Measurements from ENCODE around the gene GNS. TPM values are rescaled to one million over a fixed set of nuclear protein-coding genes. Genes with fewer than 3 reads are reported as not detected.
A peak's percentile ranks its signal among the peaks of the same experiment; 100 is the strongest.

Gene GNS
- total RNA-seq, 1 donor from 2014 or later: 150 TPM

- peaks cover 2% of the 10 kb centered on the region for H3K4me1 Mint-ChIP-seq (ENCODE audit: unreplicated experiment)
- no peak for TF ChIP-seq CTCF (IDR thresholded peaks at IDR 0.05)
Observed at GRCh38 chr12:64767495-64767894, 8.3 kb upstream of the GNS start.

GRCh38 chr12:64760808-64761573 is 1.8 kb upstream of the GNS start:
- peaks cover 2% of the 10 kb centered on the region for H3K27me3 Mint-ChIP-seq (ENCODE audit: unreplicated experiment)
- no peak for DNase-seq (ENCODE audit: extremely low spot score, unreplicated experiment)
- H3K36me3 Mint-ChIP-seq (ENCODE audit: unreplicated experiment): peaks cover under 1% of the 10 kb centered on the region
- H3K9me3 Mint-ChIP-seq (ENCODE audit: unreplicated experiment): no peaks in the 10 kb centered on the region
- H3K27ac Mint-ChIP-seq (ENCODE audit: unreplicated experiment): no peak overlapping the region
- H3K4me3 Mint-ChIP-seq (ENCODE audit: unreplicated experiment): no peak overlapping the region
- TF ChIP-seq CTCF (IDR thresholded peaks at IDR 0.05): no peak
- peaks cover 29% of the 10 kb centered on the region for H3K4me1 Mint-ChIP-seq (ENCODE audit: unreplicated experiment)

More at GRCh38 chr12:64767495-64767894, 8.3 kb upstream of the GNS start:
- Mint-ChIP-seq H3K4me3 (ENCODE audit: unreplicated experiment) (no peak overlapping the region), H3K27me3 (ENCODE audit: unreplicated experiment) (peaks cover 13% of the 10 kb centered on the region), H3K36me3 (ENCODE audit: unreplicated experiment) (no peaks in the 10 kb centered on the region), H3K27ac (ENCODE audit: unreplicated experiment) (no peak overlapping the region), H3K9me3 (ENCODE audit: unreplicated experiment) (no peaks in the 10 kb centered on the region)
- no peak for DNase-seq (ENCODE audit: extremely low spot score, unreplicated experiment)

- Mint-ChIP-seq H3K4me1 (ENCODE audit: unreplicated experiment) (peaks cover 27% of the 10 kb centered on the region), H3K27ac (ENCODE audit: unreplicated experiment) (no peak overlapping the region), H3K36me3 (ENCODE audit: unreplicated experiment) (peaks cover 7% of the 10 kb centered on the region), H3K4me3 (ENCODE audit: unreplicated experiment) (peak overlapping the region; percentile 86), H3K9me3 (ENCODE audit: unreplicated experiment) (no peaks in the 10 kb centered on the region), H3K27me3 (ENCODE audit: unreplicated experiment) (no peaks in the 10 kb centered on the region)
- DNase-seq (ENCODE audit: extremely low spot score, unreplicated experiment): no peak
- no peak for TF ChIP-seq CTCF (IDR thresholded peaks at IDR 0.05)
Observed at GRCh38 chr12:64757771-64758170, 1.4 kb downstream of the GNS start.

GRCh38 chr12:64756376-64756775 is 2.8 kb downstream of the GNS start:
- H3K27ac Mint-ChIP-seq (ENCODE audit: unreplicated experiment): no peak overlapping the region
- TF ChIP-seq CTCF (IDR thresholded peaks at IDR 0.05): no peak
- H3K4me3 Mint-ChIP-seq (ENCODE audit: unreplicated experiment): no peak overlapping the region
- H3K36me3 Mint-ChIP-seq (ENCODE audit: unreplicated experiment): peaks cover 12% of the 10 kb centered on the region
- H3K27me3 Mint-ChIP-seq (ENCODE audit: unreplicated experiment): no peaks in the 10 kb centered on the region
- DNase-seq (ENCODE audit: extremely low spot score, unreplicated experiment): no peak
- peaks cover 27% of the 10 kb centered on the region for H3K4me1 Mint-ChIP-seq (ENCODE audit: unreplicated experiment)
- no peaks in the 10 kb centered on the region for H3K9me3 Mint-ChIP-seq (ENCODE audit: unreplicated experiment)

GRCh38 chr12:64753427-64753826 is 5.8 kb downstream of the GNS start:
- Mint-ChIP-seq H3K27ac (ENCODE audit: unreplicated experiment) (no peak overlapping the region), H3K27me3 (ENCODE audit: unreplicated experiment) (no peaks in the 10 kb centered on the region), H3K4me3 (ENCODE audit: unreplicated experiment) (no peak overlapping the region), H3K4me1 (ENCODE audit: unreplicated experiment) (peaks cover 14% of the 10 kb centered on the region), H3K9me3 (ENCODE audit: unreplicated experiment) (no peaks in the 10 kb centered on the region), H3K36me3 (ENCODE audit: unreplicated experiment) (peaks cover 24% of the 10 kb centered on the region)
- no peak for TF ChIP-seq CTCF (IDR thresholded peaks at IDR 0.05)
- no peak for DNase-seq (ENCODE audit: extremely low spot score, unreplicated experiment)
